IPS-NIHi7 (cell line): Measurements from ENCODE around the gene ERC1.
"Not testable (repeated sequence)": the region's sequence is repeated elsewhere in the genome, so short reads cannot be mapped to it uniquely, and the experiment has no call there.

Source experiments
- DNase-seq: peaks from one replicate; pipeline ENCODE4 v3.0.0; 2012; ENCODE audit warnings: mixed read lengths; ENCODE audit errors: extremely low spot score

The ERC1 gene

GRCh38 chr12:981961-982360 is 9.1 kb upstream of the ERC1 start:
- no peak for DNase-seq

GRCh38 chr12:988646-989045 is 2.4 kb upstream of the ERC1 start:
- no peak for DNase-seq

GRCh38 chr12:989051-989450 is 2.0 kb upstream of the ERC1 start:
- no peak for DNase-seq

GRCh38 chr12:989751-990660 is 1.0 kb upstream of the ERC1 start:
- peak; percentile 46 for DNase-seq

- peak; percentile 78 for DNase-seq
Measured at GRCh38 chr12:991350-992333, 619 bp downstream of the ERC1 start.

GRCh38 chr12:992647-993046 is 1.6 kb downstream of the ERC1 start:
- no peak for DNase-seq

GRCh38 chr12:996881-997280 is 5.9 kb downstream of the ERC1 start:
- DNase-seq, result no peak

GRCh38 chr12:997505-997904 is 6.5 kb downstream of the ERC1 start:
- DNase-seq, result no peak

GRCh38 chr12:998020-998874 is 7.2 kb downstream of the ERC1 start:
- no peak for DNase-seq

- DNase-seq, result not testable (repeated sequence)
Measured at GRCh38 chr12:999736-1000135, 8.7 kb downstream of the ERC1 start.

- no peak for DNase-seq
Measured at GRCh38 chr12:1001507-1001906, 10.5 kb downstream of the ERC1 start.

- DNase-seq, result peak; percentile 16
Measured at GRCh38 chr12:1003600-1004271, 12.7 kb downstream of the ERC1 start.

- DNase-seq, result no peak
Measured at GRCh38 chr12:1006255-1006654, 15.2 kb downstream of the ERC1 start.

- no peak for DNase-seq
Measured at GRCh38 chr12:1007276-1007675, 16.3 kb downstream of the ERC1 start.

- no peak for DNase-seq
Measured at GRCh38 chr12:1007994-1008393, 17.0 kb downstream of the ERC1 start.

GRCh38 chr12:1011091-1011490 is 20.1 kb downstream of the ERC1 start:
- no peak for DNase-seq

- DNase-seq, result no peak
Measured at GRCh38 chr12:1013618-1014489, 22.8 kb downstream of the ERC1 start.

- no peak for DNase-seq
Measured at GRCh38 chr12:1019283-1019682, 28.3 kb downstream of the ERC1 start.

GRCh38 chr12:1020389-1020788 is 29.4 kb downstream of the ERC1 start:
- DNase-seq, result no peak
